DOHH2 (cell line): ENCODE measurements around the gene CGB8.

ENCODE experiments used
- EZH2phosphoT487 ChIP-seq: fragments of 200-600 bp; sonication (generic); IDR thresholded peaks from 2 replicates; pipeline ENCODE4 v1.6.1; 2017; ENCODE audit warnings: borderline replicate concordance, mild to moderate bottlenecking, antibody characterized with exemption, low read length, moderate library complexity, mixed read lengths
- TF ChIP-seq, protein P1 (sequence below): fragments of 200-600 bp; sonication (generic); IDR thresholded peaks from one replicate; pipeline ENCODE4 v1.5.1; 2014; ENCODE audit warnings: antibody characterized with exemption, mild to moderate bottlenecking, low read depth, low read length; ENCODE audit not compliant: poor library complexity, severe bottlenecking

DNA sequence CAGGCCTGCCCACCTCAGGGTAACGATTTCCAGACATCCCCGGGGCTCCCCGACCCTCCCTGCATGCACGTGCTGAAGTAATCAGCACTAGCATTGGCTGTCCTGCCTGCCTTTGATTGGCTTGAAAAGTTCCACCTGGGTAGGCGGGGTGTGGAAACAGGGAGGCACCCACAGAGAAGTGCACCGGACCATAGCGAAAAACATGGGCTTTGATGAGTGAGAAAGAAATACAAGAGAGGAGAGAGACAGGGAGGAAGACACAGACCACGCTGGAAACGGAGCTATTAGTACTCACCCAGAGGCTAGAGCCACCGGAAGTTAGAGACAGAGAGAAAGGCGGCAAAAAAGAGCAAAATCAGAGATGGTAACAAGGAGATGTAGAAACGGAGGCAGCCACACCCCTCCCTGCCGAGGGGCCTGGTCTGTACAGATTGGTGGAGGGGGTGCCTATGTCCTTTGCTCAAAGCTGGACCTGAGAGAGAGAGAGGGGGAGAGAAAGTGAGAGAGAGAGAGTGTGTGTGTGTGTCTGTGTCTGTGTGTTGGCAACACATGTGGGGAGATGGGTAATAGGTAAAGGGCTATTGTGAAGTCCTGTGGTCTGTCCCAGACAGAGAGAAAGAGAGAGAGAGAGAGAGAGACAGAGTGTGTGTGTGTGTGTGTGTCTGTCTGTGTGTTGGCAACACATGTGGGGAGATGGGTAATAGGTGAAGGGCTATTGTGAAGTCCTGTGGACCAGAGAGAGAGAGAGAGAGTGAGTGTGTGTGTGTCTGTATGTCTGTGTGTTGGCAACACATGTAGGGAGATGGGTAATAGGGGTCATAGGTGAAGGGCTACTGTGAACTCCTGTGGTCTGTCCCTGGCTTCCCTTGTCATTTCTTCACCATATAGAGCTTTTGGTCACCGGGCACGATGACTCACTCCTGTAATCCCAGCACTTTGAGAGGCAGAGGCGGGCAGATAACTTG, 27.7 kb downstream of the CGB8 start:
- TF ChIP-seq, protein P1, sequence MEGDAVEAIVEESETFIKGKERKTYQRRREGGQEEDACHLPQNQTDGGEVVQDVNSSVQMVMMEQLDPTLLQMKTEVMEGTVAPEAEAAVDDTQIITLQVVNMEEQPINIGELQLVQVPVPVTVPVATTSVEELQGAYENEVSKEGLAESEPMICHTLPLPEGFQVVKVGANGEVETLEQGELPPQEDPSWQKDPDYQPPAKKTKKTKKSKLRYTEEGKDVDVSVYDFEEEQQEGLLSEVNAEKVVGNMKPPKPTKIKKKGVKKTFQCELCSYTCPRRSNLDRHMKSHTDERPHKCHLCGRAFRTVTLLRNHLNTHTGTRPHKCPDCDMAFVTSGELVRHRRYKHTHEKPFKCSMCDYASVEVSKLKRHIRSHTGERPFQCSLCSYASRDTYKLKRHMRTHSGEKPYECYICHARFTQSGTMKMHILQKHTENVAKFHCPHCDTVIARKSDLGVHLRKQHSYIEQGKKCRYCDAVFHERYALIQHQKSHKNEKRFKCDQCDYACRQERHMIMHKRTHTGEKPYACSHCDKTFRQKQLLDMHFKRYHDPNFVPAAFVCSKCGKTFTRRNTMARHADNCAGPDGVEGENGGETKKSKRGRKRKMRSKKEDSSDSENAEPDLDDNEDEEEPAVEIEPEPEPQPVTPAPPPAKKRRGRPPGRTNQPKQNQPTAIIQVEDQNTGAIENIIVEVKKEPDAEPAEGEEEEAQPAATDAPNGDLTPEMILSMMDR = no peak
- no peak for TF ChIP-seq EZH2phosphoT487
